Keratinocyte (primary cell): ENCODE data around the gene CCNB3.

Experiments used
- CTCF ChIP-seq, 3 experiments: IDR thresholded peaks in 1 of 3; conservative IDR thresholded peaks in 1 of 3; optimal IDR thresholded peaks in 1 of 3; 2 replicates in 2 of 3; 3 replicates in 1 of 3; pipeline versions ENCODE3 to v1.5.1; 2011; ENCODE audit warnings: low read length in 3 of 3, mild to moderate bottlenecking in 3 of 3, moderate library complexity in 2 of 3, control low read depth in 1 of 3, inconsistent platforms in 1 of 3; ENCODE audit not compliant: insufficient read depth in 2 of 3; ENCODE audit errors: extremely low read depth in 1 of 3
- EZH2 ChIP-seq: IDR thresholded peaks from one replicate; pipeline ENCODE4 v1.6.1; 2012; ENCODE audit warnings: inconsistent platforms, mild to moderate bottlenecking, low read length, moderate library complexity

DNA sequence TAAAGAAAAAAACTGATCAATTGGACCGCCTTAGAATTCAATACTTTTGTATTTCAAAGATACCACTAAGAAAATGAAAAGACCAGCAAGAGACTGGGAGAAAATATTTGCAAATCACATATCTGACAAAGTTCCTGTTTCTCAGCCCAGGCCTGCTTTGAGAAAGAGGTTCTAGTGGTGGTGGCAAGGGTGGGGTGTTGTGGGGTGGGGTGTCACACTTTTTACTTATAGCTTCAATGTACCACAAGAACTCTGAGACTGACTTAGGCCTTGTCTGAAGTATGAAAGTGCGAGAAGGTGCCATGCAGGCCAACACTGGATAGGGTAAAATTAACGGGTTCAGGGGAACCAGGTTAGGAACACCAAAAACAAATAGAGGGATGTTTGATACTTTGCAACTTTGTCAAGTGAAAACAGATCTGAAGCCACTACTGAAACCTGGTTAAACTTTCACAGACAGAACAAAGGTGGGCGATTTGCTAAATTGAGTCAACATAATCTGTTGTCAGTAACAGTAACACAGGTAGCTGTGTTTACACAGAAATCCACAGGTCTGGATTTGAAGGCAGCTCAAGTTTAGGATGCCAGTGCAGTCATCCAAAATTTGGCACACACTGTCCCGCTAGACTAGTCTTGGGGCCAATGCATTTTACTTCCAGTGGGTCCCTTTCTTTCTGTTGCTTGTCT, 177.3 kb downstream of the CCNB3 start:
- TF ChIP-seq EZH2 = no peak
- no peak for TF ChIP-seq CTCF (optimal IDR thresholded peaks at IDR 0.05 in 1 of 3, IDR thresholded peaks at IDR 0.05 in 1 of 3, conservative IDR thresholded peaks at IDR 0.05 in 1 of 3; ENCODE audit: extremely low read depth in 1 of 3, insufficient read depth in 2 of 3, low read length in 3 of 3)
